Mesendoderm (in vitro differentiated cells): ENCODE data around the gene FAM229A.
A peak's percentile ranks its signal among the peaks of the same experiment; 100 is the strongest.
"Not testable (repeated sequence)": the region's sequence is repeated elsewhere in the genome, so short reads cannot be mapped to it uniquely, and the experiment has no call there.

Experiments used
- DNase-seq: peaks from one replicate; pipeline ENCODE4 v3.0.0; 2013
- H2AK5ac ChIP-seq: 2 replicates; pipeline ENCODE4 v1.6.1; 2013; ENCODE audit warnings: low read length, inconsistent platforms
- H2BK120ac ChIP-seq: 2 replicates; pipeline ENCODE4 v1.6.1; 2013; ENCODE audit warnings: low read depth, mild to moderate bottlenecking, low read length, moderate library complexity, mixed read lengths
- H2BK15ac ChIP-seq: replicated peaks from 2 replicates; pipeline ENCODE4 v1.6.1; 2013; ENCODE audit warnings: low read depth, mild to moderate bottlenecking, moderate library complexity
- H2BK5ac ChIP-seq: 2 replicates; pipeline ENCODE4 v1.6.1; 2013; ENCODE audit warnings: low read length, inconsistent platforms
- H3K18ac ChIP-seq: 2 replicates; pipeline ENCODE4 v1.6.1; 2013; ENCODE audit warnings: mild to moderate bottlenecking, low read length, mixed read lengths
- H3K23ac ChIP-seq: one replicate; pipeline ENCODE4 v1.6.1; 2013; ENCODE audit warnings: low read length
- H3K27ac ChIP-seq: 2 replicates; pipeline ENCODE4 v1.5.1; 2013; ENCODE audit warnings: low read depth, mild to moderate bottlenecking, inconsistent platforms, low read length, moderate library complexity
- H3K27me3 ChIP-seq: 2 replicates; pipeline ENCODE4 v1.6.1; 2013; ENCODE audit warnings: low read length, control low read depth, mild to moderate bottlenecking, inconsistent platforms; ENCODE audit not compliant: insufficient read depth, poor library complexity
- H3K36me3 ChIP-seq: 2 replicates; pipeline ENCODE4 v1.6.1; 2013; ENCODE audit warnings: low read length, inconsistent platforms; ENCODE audit not compliant: control insufficient read depth, insufficient read depth
- H3K4ac ChIP-seq: one replicate; pipeline ENCODE4 v1.6.1; 2013; ENCODE audit warnings: low read depth, mild to moderate bottlenecking, low read length, moderate library complexity
- H3K4me1 ChIP-seq: 2 replicates; pipeline ENCODE4 v1.6.1; 2013; ENCODE audit warnings: low read depth, low read length, inconsistent platforms; ENCODE audit not compliant: control insufficient read depth
- H3K4me2 ChIP-seq: 2 replicates; pipeline ENCODE4 v1.6.1; 2013; ENCODE audit warnings: low read length
- H3K4me3 ChIP-seq: 2 replicates; pipeline ENCODE4 v1.5.1; 2013; ENCODE audit warnings: mild to moderate bottlenecking, low read length
- H3K56ac ChIP-seq: one replicate; pipeline ENCODE4 v1.6.1; 2013; ENCODE audit warnings: low read length
- H3K79me1 ChIP-seq: 2 replicates; pipeline ENCODE4 v1.6.1; 2013; ENCODE audit warnings: low read length, inconsistent platforms
- H3K79me2 ChIP-seq: 2 replicates; pipeline ENCODE4 v1.6.1; 2013; ENCODE audit warnings: mild to moderate bottlenecking, low read length; ENCODE audit not compliant: control insufficient read depth, insufficient read depth
- H3K9ac ChIP-seq: 2 replicates; pipeline ENCODE4 v1.6.1; 2013; ENCODE audit warnings: low read length, inconsistent platforms
- H4K5ac ChIP-seq: one replicate; pipeline ENCODE4 v1.6.1; 2013; ENCODE audit warnings: low read length
- H4K8ac ChIP-seq: one replicate; pipeline ENCODE4 v1.6.1; 2013; ENCODE audit warnings: low read depth, mild to moderate bottlenecking, control low read depth, low read length, moderate library complexity
- WGBS: extraction: QIAGEN DNeasy Blood & Tissue Kit; methylation state at CpG from one replicate; pipeline ENCODE4 v1.1.7; 2013; ENCODE audit warnings: low lambda C conversion rate, missing lambda C conversion rate; ENCODE audit not compliant: insufficient coverage; ENCODE audit errors: extremely low coverage; 5-methylcytosine and 5-hydroxymethylcytosine counted together

The FAM229A gene

GRCh38 chr1:32400876-32401631 is 38.8 kb upstream of the FAM229A start:
- Histone ChIP-seq H3K27me3 (no peaks in the 10 kb centered on the region), H3K4ac (no peak overlapping the region), H3K23ac (no peak overlapping the region), H2BK5ac (no peak overlapping the region), H3K4me2 (no peak overlapping the region), H3K4me3 (no peak overlapping the region), H3K36me3 (no peaks in the 10 kb centered on the region), H2AK5ac (no peak overlapping the region), H2BK15ac (no peak overlapping the region), H3K27ac (no peak overlapping the region), H4K5ac (peak overlapping the region; percentile 33), H3K18ac (no peak overlapping the region), H4K8ac (no peak overlapping the region), H2BK120ac (no peak overlapping the region), H3K79me2 (no peaks in the 10 kb centered on the region), H3K9ac (peak overlapping the region; percentile 37), H3K4me1 (no peaks in the 10 kb centered on the region), H3K56ac (peak overlapping the region; percentile 81), H3K79me1 (no peaks in the 10 kb centered on the region)
- WGBS: no CpG with 5 or more reads among the region's 13 CpGs
- peak; percentile 91 for DNase-seq

- no peak overlapping the region for H3K9ac ChIP-seq
Measured at GRCh38 chr1:32399843-32400242, 37.6 kb upstream of the FAM229A start.

DNA sequence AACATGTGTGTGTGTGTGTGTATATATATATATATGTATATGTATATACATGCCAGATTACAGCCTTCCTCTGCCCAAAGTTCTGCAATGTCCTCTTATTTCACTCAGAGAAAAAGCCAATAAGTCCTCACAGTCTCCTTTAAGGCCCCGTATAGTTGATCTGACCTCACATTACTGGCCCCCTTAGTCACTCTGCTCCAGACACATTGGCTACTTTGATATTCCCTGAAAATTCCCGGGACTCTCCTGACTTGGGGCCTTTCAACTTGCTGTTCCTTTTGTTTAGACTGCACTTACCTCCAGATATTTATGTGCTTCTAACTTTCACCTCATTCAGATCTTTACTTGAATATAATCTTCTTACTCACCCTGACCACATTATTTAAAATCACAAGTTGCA is 36.1 kb upstream of the FAM229A start:
- Histone ChIP-seq H3K27ac (no peak overlapping the region), H3K4me3 (no peak overlapping the region), H3K56ac (no peak overlapping the region), H2BK120ac (no peak overlapping the region), H3K4me2 (no peak overlapping the region), H3K18ac (no peak overlapping the region), H3K4me1 (peaks cover 2% of the 10 kb centered on the region), H3K79me1 (peaks cover 3% of the 10 kb centered on the region), H2BK15ac (no peak overlapping the region), H2BK5ac (no peak overlapping the region), H3K79me2 (peaks cover 6% of the 10 kb centered on the region), H2AK5ac (no peak overlapping the region), H3K27me3 (no peaks in the 10 kb centered on the region), H3K36me3 (no peaks in the 10 kb centered on the region), H4K5ac (no peak overlapping the region), H3K9ac (no peak overlapping the region), H3K23ac (no peak overlapping the region), H3K4ac (no peak overlapping the region), H4K8ac (no peak overlapping the region)
- no peak for DNase-seq
- WGBS: no CpG with 5 or more reads among the region's 2 CpGs

More at GRCh38 chr1:32399843-32400242, 37.6 kb upstream of the FAM229A start:
- Histone ChIP-seq H3K18ac (no peak overlapping the region), H3K27ac (no peak overlapping the region), H3K4me3 (no peak overlapping the region), H2BK120ac (no peak overlapping the region), H3K36me3 (no peaks in the 10 kb centered on the region), H3K79me2 (peaks cover 2% of the 10 kb centered on the region), H3K27me3 (no peaks in the 10 kb centered on the region), H3K4me1 (no peaks in the 10 kb centered on the region), H4K8ac (no peak overlapping the region), H3K4me2 (no peak overlapping the region), H3K56ac (no peak overlapping the region), H3K23ac (no peak overlapping the region), H2BK15ac (no peak overlapping the region), H4K5ac (no peak overlapping the region), H2BK5ac (no peak overlapping the region), H3K4ac (no peak overlapping the region), H3K79me1 (peaks cover 2% of the 10 kb centered on the region), H2AK5ac (no peak overlapping the region)
- DNase-seq: no peak
- WGBS: no CpG with 5 or more reads among the region's 4 CpGs

GRCh38 chr1:32396524-32396923 is 34.2 kb upstream of the FAM229A start:
- peaks cover 13% of the 10 kb centered on the region for H3K79me2 ChIP-seq
- H3K4me3 ChIP-seq, H3K18ac ChIP-seq, H3K56ac ChIP-seq, H3K9ac ChIP-seq, DNase-seq, H2BK5ac ChIP-seq, H2AK5ac ChIP-seq, H3K4me1 ChIP-seq, H3K23ac ChIP-seq, H3K4ac ChIP-seq, H2BK15ac ChIP-seq, H3K36me3 ChIP-seq, H4K5ac ChIP-seq, H3K27me3 ChIP-seq, H2BK120ac ChIP-seq, H4K8ac ChIP-seq, H3K4me2 ChIP-seq, H3K27ac ChIP-seq: not testable (repeated sequence)
- WGBS: no CpG with 5 or more reads among the region's 5 CpGs
- peaks cover 13% of the 10 kb centered on the region for H3K79me1 ChIP-seq

- H3K23ac ChIP-seq: peak overlapping the region; percentile 87
- H3K4me3 ChIP-seq: peak overlapping the region; percentile 79
- H4K8ac ChIP-seq: no peak overlapping the region
- H2BK5ac ChIP-seq: peak overlapping the region; percentile 82
- H3K18ac ChIP-seq: peak overlapping the region; percentile 34
- no peak overlapping the region for H3K4ac ChIP-seq
- peak overlapping the region; percentile 95 for H3K56ac ChIP-seq
- no peak for DNase-seq
- peak overlapping the region; percentile 88 for H3K27ac ChIP-seq
- H3K9ac ChIP-seq: peak overlapping the region; percentile 93
- H3K27me3 ChIP-seq: no peaks in the 10 kb centered on the region
- no peak overlapping the region for H2BK15ac ChIP-seq
- H2BK120ac ChIP-seq: no peak overlapping the region
- H3K4me2 ChIP-seq: peak overlapping the region; percentile 94
- peak overlapping the region; percentile 37 for H2AK5ac ChIP-seq
- H3K79me1 ChIP-seq: peaks cover 22% of the 10 kb centered on the region
- H4K5ac ChIP-seq: no peak overlapping the region
- peaks cover 2% of the 10 kb centered on the region for H3K36me3 ChIP-seq
- peaks cover 5% of the 10 kb centered on the region for H3K4me1 ChIP-seq
- no CpG with 5 or more reads among the region's 14 CpGs for WGBS
- peaks cover 14% of the 10 kb centered on the region for H3K79me2 ChIP-seq
Measured at GRCh38 chr1:32394890-32395432, 32.7 kb upstream of the FAM229A start.
